Suppressor macrophage treated with lipopolysaccharide for 1 hour (primary cell): Measurements from ENCODE around the gene LYRM9.
"Not testable (repeated sequence)": the region's sequence is repeated elsewhere in the genome, so short reads cannot be mapped to it uniquely, and the experiment has no call there.

Experiments
- DNase-seq, 3 donors: peaks; one replicate each; pipeline ENCODE4 v3.0.0-alpha.2; 2020 to 2022

Gene LYRM9

DNA sequence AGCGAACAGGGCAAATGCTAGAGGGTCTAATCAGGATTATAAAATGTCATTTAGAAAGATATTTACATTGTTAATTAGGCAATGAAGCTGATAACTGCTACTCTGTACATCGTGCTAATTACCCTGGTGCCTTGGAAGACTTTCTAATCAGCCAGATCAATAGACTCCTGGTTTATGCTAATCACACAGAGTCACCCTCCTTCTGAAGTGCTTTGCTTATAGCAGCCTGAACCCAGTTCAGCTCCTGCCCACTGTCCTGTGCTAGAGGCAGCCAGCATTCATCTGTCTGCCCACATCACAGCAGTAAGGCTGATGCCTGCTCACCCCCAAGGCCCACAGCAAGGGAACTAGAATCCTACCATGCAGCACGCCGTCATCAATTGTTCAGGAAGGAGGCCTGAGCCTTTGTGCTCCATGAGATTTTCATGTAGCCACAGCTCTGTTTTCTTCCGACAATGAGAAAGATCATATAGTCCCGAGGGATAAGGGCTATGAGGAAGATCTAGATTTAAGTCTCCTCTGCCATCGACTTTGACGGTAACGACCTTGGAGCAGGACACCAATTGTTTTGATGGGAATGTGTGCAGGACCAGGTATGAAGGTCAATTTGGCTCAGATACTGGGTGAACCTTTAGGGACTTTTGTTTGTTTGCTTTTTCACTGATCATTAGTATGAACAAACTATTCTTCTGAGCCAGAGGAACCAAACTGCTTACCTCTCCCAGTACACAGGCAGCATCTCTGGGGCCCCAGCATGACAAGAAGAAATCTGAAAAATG is 12.5 kb upstream of the LYRM9 start:
- DNase-seq: no peak

DNA sequence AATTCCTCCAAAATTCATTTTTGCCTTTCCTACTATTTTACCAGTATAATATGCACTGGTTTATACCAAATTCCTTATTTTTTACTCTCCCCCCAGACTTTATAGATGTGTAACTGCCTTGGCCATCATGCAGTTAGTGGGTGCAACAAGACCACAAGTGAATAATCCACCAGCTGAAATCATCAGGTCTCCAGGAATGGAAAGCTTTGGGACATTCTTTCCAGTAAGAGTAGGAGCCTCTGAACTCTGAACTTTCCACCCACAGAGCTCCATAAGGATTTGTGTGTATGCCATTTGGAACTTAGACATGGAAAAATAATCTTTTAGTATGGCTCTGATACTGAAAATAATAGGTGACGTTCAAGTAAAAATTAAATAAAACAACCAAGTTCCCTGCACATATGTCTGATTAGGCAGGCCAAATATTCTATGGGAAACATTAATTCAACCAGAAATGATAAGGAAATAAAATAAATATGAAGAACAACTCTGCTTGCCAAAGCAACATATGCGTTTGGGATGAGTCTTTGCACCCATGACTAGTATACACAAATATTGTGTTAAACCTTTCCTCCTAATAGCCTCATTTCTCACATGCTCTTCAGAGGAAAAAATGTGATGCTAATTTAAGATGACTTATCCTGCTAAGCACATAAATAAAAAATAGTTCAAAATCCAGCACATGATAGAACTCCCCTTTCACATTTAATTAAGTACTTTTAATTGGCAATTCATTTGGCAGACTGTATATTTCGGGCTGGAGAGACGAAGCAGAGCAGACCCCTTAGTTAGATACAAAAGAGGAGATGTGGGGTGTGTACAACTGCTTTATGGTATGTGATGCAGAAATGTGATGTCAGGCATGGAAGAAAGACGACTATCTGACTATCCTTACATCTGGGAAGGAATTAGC is 11.6 kb upstream of the LYRM9 start:
- DNase-seq: no peak

DNA sequence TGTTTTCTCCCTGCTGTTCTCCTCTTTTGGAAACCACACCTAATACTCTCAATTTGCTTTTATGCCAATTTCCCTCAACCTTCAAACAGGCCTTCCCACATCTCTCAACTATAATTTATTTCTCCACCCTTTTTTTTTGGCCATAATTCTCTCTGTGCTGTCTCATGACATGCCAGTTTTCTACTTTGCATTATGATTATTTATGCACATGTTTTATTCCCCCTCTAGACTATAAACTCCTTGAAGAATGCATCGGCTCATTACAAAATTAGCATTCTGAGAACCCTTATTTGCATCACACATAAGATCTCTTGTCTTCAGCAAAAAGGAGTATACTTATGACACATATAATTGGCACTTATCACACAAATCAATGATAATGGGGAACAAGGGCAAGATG is 10.9 kb upstream of the LYRM9 start:
- DNase-seq: no peak

DNA sequence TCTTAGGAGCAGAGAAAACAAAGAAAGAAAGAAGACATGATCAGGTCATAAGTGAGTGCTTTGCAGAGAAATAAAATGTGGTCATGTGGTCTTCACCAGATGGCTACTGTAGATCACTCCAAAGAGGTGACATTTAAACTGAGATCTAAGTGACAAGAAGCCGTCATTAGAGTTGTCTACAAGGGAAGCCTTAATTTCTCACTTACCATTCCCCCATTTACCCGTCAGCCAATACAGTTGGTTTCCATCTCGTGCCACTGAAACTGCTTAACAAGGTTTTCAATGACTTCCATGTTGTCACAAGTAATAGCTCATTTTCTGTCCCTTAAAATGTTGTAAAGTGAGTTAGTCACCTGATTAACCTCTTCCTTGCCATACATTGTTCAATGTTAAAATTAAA is 6.4 kb upstream of the LYRM9 start:
- no peak for DNase-seq

DNA sequence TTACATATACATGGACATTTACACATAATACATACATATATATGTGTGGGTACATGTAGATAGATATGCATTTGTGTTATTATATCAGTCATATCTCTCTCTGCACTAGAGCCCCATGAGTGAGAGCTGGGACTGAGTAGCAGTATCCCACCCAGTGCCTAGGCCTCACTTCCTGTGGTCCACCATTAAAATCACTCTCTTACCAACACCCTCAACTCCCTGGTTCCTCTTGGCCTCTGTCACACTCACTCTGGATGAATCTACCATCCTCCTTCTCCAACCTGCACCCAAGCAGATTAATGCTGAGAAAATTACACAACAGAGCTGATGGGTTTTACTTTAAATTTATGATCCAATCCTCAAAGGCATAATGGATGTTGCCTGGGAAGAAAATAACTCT is 4.9 kb upstream of the LYRM9 start:
- no peak for DNase-seq

DNA sequence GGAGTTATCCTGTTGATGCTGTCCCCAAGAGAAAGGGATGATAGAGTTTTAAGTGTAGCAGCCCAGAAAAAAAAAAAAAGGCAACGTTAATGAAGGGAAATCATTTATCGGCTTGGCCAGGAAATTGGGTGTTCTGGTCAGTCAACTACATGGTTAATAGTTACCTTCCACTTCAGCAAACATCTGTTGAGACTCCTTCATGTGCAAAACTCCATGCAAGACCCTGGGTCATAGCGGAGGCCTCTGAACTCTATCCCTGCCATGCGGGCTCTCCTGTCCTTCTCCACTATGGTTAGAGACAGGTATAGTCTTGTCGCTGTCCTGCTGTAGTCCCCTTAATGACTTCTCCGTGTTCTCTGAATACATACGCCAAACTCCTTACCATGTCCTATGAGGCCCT is 3.5 kb upstream of the LYRM9 start:
- no peak for DNase-seq

DNA sequence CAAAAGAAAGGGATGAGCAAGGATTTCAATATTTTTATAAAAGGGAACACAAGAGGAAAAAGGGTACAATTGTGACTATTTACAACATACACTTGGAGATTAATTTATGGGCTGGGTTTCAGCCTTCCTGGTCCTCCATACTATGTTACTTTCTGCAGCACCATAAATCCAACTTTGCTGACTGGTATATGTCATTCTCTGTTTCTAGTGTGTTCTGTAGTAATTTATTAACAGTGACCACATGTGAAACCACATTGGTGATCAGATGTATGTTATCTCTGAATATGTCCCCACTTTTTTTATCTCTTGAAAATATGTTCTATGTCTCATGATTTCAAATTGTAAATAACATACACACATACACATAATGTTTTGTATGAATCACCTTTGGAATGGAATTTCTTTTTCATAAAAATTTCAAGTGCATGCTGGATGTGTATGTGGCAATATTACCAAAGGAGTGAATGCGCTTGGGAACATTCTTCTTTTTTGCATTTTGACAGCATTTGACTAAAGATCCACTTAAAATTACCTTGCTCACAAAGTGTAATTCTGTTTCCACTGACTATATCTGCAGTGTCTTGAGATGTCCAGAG is 2.9 kb upstream of the LYRM9 start:
- no peak for DNase-seq

DNA sequence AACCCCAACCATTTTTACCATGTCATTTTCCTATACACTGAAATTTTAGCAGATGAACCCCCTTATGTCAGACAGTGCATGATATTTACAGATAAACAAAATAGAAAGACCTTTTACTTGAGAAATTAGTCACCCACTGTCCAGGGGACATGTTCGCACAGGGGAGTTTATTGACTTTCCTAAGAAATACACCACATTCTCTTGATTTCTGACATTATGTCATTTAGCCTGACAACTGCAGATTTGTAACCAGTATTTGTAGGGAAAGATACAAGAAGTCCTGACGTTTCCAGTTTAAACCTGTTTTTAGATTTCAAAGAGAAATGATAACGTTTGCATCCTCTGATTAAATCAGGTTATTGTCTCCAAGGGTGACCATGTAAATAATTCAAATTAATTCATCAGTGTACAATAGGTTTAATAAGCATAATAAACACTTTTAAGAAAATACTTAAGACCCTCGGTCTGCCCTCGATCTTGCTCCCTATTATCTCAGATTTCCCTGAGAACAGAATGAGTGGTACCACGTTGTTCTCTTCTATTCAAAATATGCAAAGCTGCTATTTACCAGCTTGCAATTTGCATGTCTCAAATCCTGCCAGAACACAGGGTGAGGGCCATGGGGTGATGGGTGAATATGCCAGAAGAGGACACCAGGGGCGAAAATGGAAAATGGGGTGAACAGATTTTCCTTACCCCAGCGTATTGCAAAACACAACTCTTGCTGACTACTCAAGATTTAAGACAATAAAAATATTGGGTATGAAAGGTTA is 2.1 kb upstream of the LYRM9 start:
- no peak for DNase-seq

DNA sequence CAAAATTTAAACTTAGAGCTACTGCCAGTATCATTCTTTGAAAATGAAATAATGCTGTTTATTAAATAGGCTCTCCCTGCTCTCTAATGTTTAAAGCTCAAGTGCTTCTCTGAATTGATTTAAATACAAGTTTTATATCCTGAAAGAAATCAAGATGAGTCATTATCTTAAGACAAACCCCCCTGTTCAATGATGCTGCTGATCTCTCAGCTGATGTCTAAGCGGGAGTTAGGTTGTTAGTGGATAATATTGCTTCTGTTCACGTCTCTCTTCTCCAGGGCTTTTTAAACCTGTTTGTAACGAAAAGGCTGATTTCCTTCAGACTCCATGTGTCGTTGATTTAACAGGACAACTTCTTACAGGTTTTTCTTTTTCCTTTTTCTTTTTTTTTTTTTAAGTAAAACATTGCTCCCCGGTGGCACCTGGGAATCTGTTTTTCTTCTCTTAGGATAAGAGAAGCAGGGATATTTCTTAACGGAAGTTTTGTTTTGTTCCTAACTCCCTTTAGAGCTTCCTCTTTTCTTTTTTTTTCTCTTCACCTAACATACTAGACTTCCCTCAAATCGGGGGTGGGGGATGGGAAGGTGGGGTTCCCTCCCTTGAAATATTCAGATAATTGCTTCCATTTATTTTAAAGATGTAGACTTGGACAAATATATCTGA is 807 bp upstream of the LYRM9 start:
- DNase-seq: peak; percentile 21 to 36 (median 31)

DNA sequence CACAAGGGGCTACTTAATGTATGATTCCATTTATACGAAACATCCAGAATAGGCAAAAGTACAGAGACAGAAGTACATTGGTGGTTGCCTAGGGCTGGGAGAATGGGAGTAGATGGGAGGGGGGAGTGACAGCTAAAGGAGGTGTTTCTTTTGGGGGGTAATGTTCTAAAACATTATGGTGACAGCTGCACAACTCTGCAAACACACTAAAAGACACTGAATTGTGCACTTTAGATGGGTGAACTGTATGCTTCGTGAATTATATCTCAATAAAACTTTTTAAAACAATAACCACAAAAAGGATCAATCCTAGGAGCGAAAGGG is 661 bp downstream of the LYRM9 start:
- no peak for DNase-seq

DNA sequence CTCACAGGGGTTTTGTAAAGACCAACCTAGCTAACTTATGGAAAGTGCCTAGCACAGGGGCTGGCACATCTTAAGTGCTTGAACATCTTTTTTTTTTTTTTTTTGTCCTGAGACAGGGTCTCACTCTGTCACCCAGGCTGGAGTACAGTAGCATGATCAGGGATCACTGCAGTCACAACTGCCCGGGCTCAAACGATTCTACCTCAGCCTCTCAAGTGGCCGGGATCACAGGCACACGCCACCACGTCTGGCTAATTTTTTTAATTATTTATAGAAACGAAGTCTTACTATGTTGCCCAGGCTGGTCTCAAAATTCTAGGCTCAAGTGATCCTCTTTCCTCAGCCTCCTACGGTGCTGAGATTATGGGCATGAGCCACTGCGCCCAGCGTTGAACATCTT is 1.3 kb downstream of the LYRM9 start:
- no peak for DNase-seq

DNA sequence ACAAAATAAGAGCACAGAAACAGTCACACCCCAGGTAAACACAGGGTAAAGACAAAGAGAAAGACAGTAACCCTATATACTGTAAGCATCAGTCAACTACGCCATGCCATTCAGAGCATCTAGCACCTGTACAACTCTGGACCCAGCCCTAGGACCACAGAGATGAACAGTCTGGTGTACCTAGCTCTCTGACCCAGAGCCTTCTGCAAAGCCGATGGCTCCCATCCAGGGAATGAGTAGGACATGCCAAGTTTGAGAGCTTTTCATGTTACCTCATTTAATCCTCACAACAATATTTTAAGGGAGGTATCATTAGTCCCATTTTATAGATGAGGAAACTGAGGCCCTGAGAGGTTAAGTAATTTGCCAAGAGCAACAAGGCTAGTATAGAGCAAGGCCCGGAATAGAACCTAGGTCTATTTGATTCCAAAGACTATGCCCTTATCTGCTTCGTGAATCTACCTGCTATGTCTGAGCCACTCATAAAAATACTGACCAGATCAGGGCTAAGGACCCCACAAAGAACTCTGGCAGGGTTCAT is 3.4 kb downstream of the LYRM9 start:
- no peak for DNase-seq

DNA sequence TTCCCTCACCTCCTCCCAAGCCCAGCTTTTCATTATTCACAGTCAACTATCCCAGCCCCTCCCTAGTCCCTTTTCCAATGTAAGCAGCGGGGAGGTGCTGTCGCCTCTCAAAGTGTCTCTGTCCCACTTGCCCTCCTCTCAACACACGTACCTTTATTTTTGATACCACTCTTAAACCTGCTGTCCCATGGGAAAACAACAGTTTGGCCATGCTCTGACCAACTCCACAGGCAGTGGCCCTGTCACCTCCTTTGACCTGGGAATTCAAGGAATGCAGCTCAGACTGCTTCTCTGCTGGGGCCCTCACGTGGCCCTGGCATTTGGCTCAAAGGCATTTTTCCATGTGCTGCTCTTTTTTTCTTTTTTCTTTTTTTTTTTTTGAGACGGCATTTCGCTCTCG is 4.2 kb downstream of the LYRM9 start:
- DNase-seq: no peak

DNA sequence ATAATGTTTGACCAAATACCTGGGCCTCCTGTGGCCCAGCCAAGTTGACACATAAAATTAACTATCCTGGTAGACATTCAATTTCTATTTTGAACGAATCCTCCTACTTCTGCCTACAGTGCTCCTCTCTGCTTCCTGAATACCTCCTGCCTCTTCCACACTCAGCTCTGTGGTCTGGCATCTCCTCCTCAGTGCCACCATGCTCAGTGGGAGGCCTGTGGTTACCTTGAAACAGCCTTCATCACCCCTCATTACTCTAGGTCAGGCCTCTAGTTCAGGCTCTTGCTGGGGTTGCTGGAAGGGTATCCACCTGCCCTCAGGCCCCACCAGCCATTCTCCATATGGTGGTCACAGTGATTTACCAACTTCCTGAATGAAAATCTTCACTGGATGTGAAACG is 5.1 kb downstream of the LYRM9 start:
- DNase-seq: no peak

DNA sequence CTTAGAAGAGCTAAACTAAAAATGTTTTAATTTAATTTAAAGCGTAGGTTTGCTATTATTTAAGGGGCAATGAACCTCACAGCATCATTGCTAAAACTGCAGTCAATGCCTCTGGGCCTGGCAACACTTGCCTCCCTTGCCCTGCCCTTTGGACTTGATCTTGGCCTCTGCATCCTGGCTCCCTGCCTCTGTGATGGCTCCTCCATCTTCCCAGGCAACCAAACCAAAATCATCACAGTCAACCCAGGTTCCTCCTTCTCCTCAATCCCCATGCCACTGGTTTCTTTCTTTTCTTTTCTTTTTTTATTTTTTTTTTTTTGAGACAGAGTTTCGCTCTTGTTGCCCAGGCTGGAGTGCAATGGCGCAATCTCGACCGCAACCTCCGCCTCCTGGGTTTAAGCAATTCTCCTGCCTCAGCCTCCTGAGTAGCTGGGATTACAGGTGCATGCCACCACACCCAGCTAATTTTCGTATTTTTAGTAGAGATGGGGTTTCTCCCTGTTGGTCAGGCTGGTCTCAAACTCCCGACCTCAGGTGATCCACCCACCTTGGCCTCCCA is 6.7 kb downstream of the LYRM9 start:
- DNase-seq: not testable (repeated sequence)

DNA sequence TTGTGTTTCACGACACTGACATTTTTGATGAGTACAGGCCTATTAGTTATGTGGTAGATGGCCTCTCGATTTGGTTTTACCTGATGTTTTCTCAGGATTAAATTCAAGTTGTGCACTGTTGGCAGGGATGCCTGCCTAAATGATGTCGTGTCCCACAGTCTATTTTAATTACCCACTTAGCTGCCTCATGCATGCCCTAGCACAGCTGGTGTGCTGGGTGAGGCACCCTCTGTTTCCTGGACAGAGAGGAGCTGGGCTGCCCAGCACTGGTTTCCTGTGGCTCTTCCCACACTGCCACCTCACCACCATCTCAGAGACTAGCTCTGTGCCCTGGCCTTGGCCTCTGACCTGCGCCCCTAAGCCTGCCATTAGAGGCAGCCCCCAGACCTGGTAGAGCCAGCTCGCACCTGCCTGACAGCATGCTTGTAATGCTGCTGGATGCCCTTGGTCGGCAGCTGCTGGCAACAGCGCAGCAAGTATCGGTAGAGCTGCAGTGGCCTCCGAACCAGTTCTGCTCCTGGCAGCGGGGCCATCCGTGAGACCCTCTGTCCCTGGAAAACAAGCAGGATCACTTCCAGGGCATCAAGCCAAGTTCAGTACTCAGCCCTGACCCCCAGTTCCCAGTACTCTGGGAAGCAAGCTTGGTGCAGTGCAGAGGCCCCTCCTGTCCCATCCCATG is 10.9 kb downstream of the LYRM9 start:
- DNase-seq: no peak

DNA sequence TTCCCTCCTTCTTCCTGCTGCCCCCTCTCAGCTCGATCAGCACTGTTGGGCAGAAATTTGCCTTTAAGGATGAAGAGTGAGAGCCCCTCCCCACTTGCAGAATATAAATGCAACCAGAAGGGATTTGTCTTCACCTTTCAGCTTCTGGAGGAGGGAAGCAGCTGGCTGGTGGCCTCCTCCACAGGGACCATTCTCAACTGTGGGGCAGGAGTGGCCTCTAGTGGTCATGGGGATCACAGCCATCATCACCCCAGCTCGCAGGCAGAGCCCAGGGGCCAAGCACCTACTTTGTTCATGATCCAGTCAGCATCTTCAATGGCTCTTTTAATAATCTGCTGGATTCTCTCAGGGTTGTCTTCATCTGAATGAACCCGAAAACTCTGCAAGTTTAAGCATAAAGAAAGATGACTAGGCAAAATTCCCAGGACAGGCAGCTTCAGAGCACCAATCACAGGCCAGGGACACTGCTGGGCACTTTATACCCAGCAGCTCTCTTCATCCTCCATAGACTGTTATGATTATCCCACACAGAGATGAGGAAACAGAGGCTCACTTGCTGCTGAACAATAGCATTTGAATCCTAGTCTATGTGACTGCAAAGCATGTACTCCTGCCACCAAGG is 13.1 kb downstream of the LYRM9 start:
- peak; percentile 73 to 84 (median 78) for DNase-seq

DNA sequence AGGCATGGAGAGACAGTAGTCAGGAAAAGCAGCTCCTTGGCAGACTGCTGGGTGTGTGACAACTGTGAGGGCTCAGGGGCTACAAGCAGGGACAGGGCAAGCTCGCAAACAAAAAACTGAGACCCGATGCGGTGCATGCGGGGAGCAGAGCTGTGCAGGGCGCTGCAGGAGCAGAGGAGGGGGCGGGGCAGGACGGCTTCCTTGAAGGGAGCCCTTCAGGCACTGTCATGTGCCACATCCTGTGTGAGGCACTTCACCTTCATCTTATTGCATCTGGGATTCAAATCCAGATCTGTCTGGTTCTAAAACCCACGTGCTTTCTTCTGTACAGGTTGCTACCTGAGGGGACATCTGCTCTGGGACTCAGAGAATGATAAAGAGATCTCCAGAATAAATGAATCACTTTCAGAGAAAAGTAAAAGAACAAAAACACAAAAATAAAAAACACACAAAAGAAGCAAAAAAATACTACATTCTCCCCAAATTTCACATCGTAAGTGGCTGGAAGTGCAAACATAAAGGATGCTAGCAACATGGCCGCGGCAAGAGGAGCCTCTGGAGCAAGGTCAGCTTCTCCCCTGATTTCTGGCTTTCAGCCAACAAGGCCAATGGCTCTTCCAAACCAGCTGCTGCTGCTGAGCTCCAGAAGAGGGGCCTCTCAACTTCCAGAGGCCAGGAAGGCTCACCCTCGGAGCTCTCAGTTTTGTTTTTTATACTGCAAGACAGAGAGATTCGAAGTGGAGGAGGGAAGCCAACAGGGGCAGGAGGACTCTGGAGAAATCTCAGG is 14.2 kb downstream of the LYRM9 start:
- no peak for DNase-seq

DNA sequence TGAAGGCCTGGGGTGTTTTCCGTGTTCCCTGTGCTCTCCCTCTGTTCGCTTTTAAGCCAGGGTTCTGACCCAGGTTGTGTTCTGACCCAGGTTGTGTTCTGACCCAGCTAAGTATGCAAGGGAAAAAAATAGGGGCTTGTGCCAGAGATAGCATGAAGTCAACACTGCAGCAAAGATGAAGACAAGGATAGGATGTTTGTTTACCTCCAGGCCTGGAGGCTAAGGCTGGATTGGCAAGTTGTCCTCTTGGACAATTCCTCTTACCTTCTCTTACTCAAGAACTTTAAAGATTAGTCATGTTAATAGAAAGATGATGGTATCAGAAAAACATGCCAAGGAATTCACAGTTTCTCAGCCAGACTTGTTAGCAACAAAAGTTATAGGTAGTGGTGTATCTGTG is 19.4 kb downstream of the LYRM9 start:
- DNase-seq: no peak

DNA sequence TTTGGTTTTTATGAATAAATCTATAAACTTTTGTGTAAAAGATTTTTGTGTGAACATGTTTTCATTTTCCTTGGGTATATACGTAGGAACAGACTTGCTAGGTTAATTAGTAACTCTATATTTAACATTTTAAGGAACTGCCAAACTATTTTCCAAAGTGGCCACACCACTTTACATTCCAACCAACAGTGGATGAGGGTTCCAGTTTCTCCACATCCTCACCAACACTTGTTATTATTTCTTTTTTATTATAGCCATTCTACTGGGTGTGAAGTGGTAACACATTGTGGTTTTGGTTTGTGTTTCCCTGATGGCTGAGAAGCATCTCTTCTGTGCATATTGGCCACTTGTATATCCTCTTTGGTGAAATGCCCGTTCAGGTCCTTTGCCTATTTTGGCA is 20.0 kb downstream of the LYRM9 start:
- no peak for DNase-seq
